IPS-18a (cell line): ENCODE measurements around the gene AP3B1.
A peak's percentile ranks its signal among the peaks of the same experiment; 100 is the strongest.
"Not testable (repeated sequence)": the region's sequence is repeated elsewhere in the genome, so short reads cannot be mapped to it uniquely, and the experiment has no call there.

Experiments used
- H3K27ac ChIP-seq: one replicate; pipeline ENCODE4 v1.5.1; 2013; ENCODE audit warnings: low read length
- H3K27me3 ChIP-seq: one replicate; pipeline ENCODE4 v1.6.1; 2013; ENCODE audit warnings: mild to moderate bottlenecking, low read length; ENCODE audit not compliant: control insufficient read depth, insufficient read depth
- H3K36me3 ChIP-seq: one replicate; pipeline ENCODE4 v1.6.1; 2013; ENCODE audit warnings: low read depth, low read length; ENCODE audit not compliant: control insufficient read depth
- H3K4me1 ChIP-seq: one replicate; pipeline ENCODE4 v1.6.1; 2013; ENCODE audit warnings: low read depth, low read length; ENCODE audit not compliant: control insufficient read depth
- H3K4me3 ChIP-seq: one replicate; pipeline ENCODE4 v1.5.1; 2013; ENCODE audit warnings: low read length
- H3K9ac ChIP-seq: one replicate; pipeline ENCODE4 v1.6.1; 2013; ENCODE audit warnings: mild to moderate bottlenecking, low read length, moderate library complexity
- H3K9me3 ChIP-seq: one replicate; pipeline ENCODE4 v1.6.1; 2013; ENCODE audit warnings: low read depth, low read length; ENCODE audit not compliant: control insufficient read depth

AP3B1 gene

DNA sequence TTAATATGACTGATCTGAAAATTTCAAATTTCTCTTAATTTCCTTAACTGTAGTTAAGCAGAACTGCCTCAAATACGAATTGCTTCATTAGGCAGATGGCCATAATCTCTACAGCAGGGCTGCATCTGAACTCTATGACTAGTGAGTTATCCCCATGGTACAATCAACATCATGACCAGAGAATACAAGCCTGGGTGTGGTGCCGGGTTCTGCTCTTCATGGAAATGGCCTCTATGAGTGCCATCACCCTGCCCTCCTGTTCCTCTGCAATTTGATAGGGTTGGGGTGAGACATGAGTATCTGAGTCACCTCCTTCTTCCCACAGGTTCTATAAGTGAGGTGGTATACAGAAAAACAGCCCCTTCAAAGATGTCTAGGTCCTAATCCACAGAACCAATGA is 235.9 kb downstream of the AP3B1 start:
- no peaks in the 10 kb centered on the region for H3K27me3 ChIP-seq
- H3K4me1 ChIP-seq, result no peaks in the 10 kb centered on the region
- H3K9ac ChIP-seq, result no peak overlapping the region
- no peaks in the 10 kb centered on the region for H3K9me3 ChIP-seq
- no peaks in the 10 kb centered on the region for H3K36me3 ChIP-seq
- H3K27ac ChIP-seq, result no peak overlapping the region
- H3K4me3 ChIP-seq, result no peak overlapping the region

- Histone ChIP-seq H3K9me3 (no peaks in the 10 kb centered on the region), H3K27me3 (no peaks in the 10 kb centered on the region), H3K4me3 (no peak overlapping the region), H3K4me1 (no peaks in the 10 kb centered on the region), H3K9ac (no peak overlapping the region), H3K36me3 (no peaks in the 10 kb centered on the region), H3K27ac (no peak overlapping the region)
Measured at GRCh38 chr5:78056901-78057514, 237.5 kb downstream of the AP3B1 start.

DNA sequence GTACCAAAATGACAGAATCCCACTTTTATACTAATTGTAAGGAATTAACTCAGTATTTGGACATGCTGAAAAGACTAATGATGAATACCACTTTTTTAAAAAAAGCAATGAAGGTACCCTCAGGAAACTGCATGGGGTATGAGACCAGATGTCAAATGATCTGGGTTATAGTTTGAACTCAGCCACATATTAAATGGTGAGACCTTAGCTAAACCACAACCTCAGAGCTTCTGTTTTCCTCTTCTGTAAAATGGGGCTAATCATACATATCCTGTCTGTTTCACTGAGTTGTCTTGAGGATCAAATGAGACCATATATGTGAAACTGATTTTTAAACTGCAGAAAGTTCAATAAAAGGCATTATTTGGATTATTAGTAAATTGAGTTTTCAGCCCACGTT is 238.4 kb downstream of the AP3B1 start:
- Histone ChIP-seq H3K4me3 (no peak overlapping the region), H3K27ac (no peak overlapping the region), H3K27me3 (no peaks in the 10 kb centered on the region), H3K36me3 (no peaks in the 10 kb centered on the region), H3K9ac (no peak overlapping the region), H3K9me3 (no peaks in the 10 kb centered on the region), H3K4me1 (no peaks in the 10 kb centered on the region)

DNA sequence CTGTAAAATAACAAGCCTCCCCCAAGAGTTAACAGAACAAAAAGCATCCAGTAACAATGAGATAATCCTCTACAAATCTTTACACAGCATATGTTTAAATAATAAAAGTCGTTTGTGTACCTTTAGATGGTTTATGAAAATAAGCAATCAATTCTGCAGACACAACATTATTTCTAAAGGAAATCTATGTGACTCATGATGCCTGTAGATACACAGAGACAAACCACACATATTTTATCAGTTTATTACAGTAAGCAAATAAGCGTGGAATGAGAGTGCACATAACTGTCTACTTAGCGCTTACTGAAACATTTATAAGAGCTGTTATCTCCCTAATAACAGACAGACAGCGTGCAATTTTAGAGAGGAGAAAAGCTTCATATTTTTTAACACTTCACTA is 243.6 kb downstream of the AP3B1 start:
- H3K4me1 ChIP-seq, result no peaks in the 10 kb centered on the region
- H3K27me3 ChIP-seq, result no peaks in the 10 kb centered on the region
- H3K27ac ChIP-seq, result no peak overlapping the region
- no peaks in the 10 kb centered on the region for H3K36me3 ChIP-seq
- H3K9me3 ChIP-seq, result no peaks in the 10 kb centered on the region
- H3K4me3 ChIP-seq, result no peak overlapping the region
- no peak overlapping the region for H3K9ac ChIP-seq

GRCh38 chr5:78046823-78047222 is 247.7 kb downstream of the AP3B1 start:
- H3K27ac ChIP-seq, H3K4me3 ChIP-seq, H3K9ac ChIP-seq, H3K4me1 ChIP-seq, H3K27me3 ChIP-seq, H3K9me3 ChIP-seq, H3K36me3 ChIP-seq: not testable (repeated sequence)

- H3K36me3 ChIP-seq, result no peaks in the 10 kb centered on the region
- H3K9ac ChIP-seq, result no peak overlapping the region
Measured at GRCh38 chr5:78046006-78046405, 248.5 kb downstream of the AP3B1 start.

GRCh38 chr5:78041805-78042204 is 252.7 kb downstream of the AP3B1 start:
- Histone ChIP-seq H3K9ac (no peak overlapping the region), H3K27me3 (no peaks in the 10 kb centered on the region), H3K27ac (no peak overlapping the region), H3K4me1 (no peaks in the 10 kb centered on the region), H3K9me3 (no peaks in the 10 kb centered on the region), H3K36me3 (no peaks in the 10 kb centered on the region), H3K4me3 (no peak overlapping the region)

More at GRCh38 chr5:78046006-78046405, 248.5 kb downstream of the AP3B1 start:
- Histone ChIP-seq H3K4me3 (no peak overlapping the region), H3K9me3 (no peaks in the 10 kb centered on the region), H3K27ac (no peak overlapping the region), H3K27me3 (no peaks in the 10 kb centered on the region), H3K4me1 (no peaks in the 10 kb centered on the region)

DNA sequence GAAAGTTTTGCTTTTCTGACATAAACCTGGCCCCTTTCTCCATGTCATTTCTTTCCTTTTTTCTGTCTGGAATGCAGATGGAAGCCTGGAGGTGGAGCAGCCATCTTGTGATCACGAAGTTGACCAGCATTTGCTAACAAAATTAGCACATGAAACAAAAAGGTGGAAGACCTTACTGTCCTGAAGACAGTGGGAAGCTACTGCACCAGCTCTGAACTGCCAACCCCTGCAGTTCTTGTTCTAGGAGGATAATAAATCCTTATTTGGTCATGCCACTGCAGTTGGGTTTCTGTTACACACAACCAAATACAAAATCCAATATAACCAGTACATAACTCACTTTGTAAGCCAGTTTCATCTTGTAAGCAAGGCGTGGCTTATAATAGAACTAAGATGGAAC is 269.0 kb downstream of the AP3B1 start:
- peaks cover 40% of the 10 kb centered on the region for H3K27me3 ChIP-seq
- H3K9ac ChIP-seq, result no peak overlapping the region
- no peak overlapping the region for H3K4me3 ChIP-seq
- no peaks in the 10 kb centered on the region for H3K36me3 ChIP-seq
- no peak overlapping the region for H3K27ac ChIP-seq
- H3K4me1 ChIP-seq, result peaks cover 7% of the 10 kb centered on the region
- no peaks in the 10 kb centered on the region for H3K9me3 ChIP-seq

DNA sequence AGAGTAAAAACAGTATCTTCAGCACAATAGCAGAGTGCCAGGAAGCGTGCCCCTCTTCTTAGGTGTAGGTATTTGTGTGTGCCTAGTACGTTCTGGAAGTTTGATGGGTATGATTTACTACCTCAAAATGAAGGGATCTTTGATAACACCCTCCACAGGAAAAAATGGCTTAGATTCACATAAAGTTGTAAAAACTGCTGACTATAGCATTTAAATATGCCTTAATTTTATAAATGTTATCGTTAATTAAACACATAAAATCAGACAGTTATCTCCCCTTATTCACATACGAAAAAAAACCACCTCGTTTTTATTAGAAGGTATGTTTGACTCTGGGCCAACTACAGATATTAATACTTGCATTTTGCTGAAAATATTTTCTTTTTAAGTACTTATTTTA is 274.8 kb downstream of the AP3B1 start:
- peaks cover 97% of the 10 kb centered on the region for H3K27me3 ChIP-seq
- H3K9ac ChIP-seq, result no peak overlapping the region
- no peaks in the 10 kb centered on the region for H3K36me3 ChIP-seq
- H3K27ac ChIP-seq, result no peak overlapping the region
- H3K9me3 ChIP-seq, result no peaks in the 10 kb centered on the region
- peaks cover 11% of the 10 kb centered on the region for H3K4me1 ChIP-seq
- H3K4me3 ChIP-seq, result no peak overlapping the region

- Histone ChIP-seq H3K9ac (no peak overlapping the region), H3K27ac (no peak overlapping the region), H3K4me1 (peaks cover 11% of the 10 kb centered on the region), H3K27me3 (peaks cover 97% of the 10 kb centered on the region), H3K36me3 (no peaks in the 10 kb centered on the region), H3K9me3 (no peaks in the 10 kb centered on the region), H3K4me3 (peak overlapping the region; percentile 26)
Measured at GRCh38 chr5:78016863-78017529, 277.5 kb downstream of the AP3B1 start.

- no peak overlapping the region for H3K4me3 ChIP-seq
- H3K9me3 ChIP-seq, result no peaks in the 10 kb centered on the region
- H3K9ac ChIP-seq, result no peak overlapping the region
- no peaks in the 10 kb centered on the region for H3K4me1 ChIP-seq
- H3K27me3 ChIP-seq, result peaks cover 44% of the 10 kb centered on the region
- no peak overlapping the region for H3K27ac ChIP-seq
- no peaks in the 10 kb centered on the region for H3K36me3 ChIP-seq
Measured at GRCh38 chr5:78009937-78010527, 284.5 kb downstream of the AP3B1 start.
